HepG2 (cell line): ENCODE results near the gene SNAP47. TPM values are rescaled to one million over a fixed set of nuclear protein-coding genes. Genes with fewer than 3 reads are reported as not detected.
A peak's percentile ranks its signal among the peaks of the same experiment; 100 is the strongest.

ENCODE experiments used
- CTCF ChIP-seq: sonication (generic); formaldehyde crosslinking; IDR thresholded peaks from 2 replicates; pipeline ENCODE4 v1.5.0; 2020; ENCODE audit warnings: mild to moderate bottlenecking, missing genetic modification reagents, moderate library complexity
- FOXA1 ChIP-seq, 2 experiments: fragments of 450-650 bp in 1 of 2; sonication (generic) in 1 of 2; formaldehyde crosslinking in 1 of 2; IDR thresholded peaks; 2 replicates each; pipeline versions ENCODE4 v1.4.0 to v1.6.1; 2016 to 2020; ENCODE audit warnings: missing genetic modification reagents in 1 of 2
- MAFF ChIP-seq: IDR thresholded peaks from 2 replicates; pipeline ENCODE4 v1.6.1; 2011; ENCODE audit warnings: low read depth, low read length, improper control_type of control experiment
- MAFK ChIP-seq, 2 experiments: IDR thresholded peaks in 1 of 2; conservative IDR thresholded peaks in 1 of 2; 2 replicates each; pipeline ENCODE4 v1.6.1; 2011; ENCODE audit warnings: improper control_type of control experiment in 2 of 2, low read length in 2 of 2
- MAX ChIP-seq: IDR thresholded peaks from 2 replicates; pipeline ENCODE4 v1.6.1; 2012; ENCODE audit warnings: inconsistent platforms
- NCOA2 ChIP-seq: sonication (generic); formaldehyde crosslinking; IDR thresholded peaks from 2 replicates; pipeline ENCODE4 v1.8.0; 2022; ENCODE audit warnings: inconsistent platforms
- NKX3-1 ChIP-seq: sonication (generic); formaldehyde crosslinking; IDR thresholded peaks from 2 replicates; pipeline ENCODE4 v1.5.0; 2020; ENCODE audit warnings: missing genetic modification reagents
- REL ChIP-seq: sonication (generic); formaldehyde crosslinking; conservative IDR thresholded peaks from 2 replicates; pipeline ENCODE4 v1.8.0; 2022; ENCODE audit warnings: mild to moderate bottlenecking, missing genetic modification reagents, moderate library complexity
- THAP7 ChIP-seq: sonication (generic); formaldehyde crosslinking; IDR thresholded peaks from 2 replicates; pipeline ENCODE4 v1.8.1; 2023; ENCODE audit warnings: mild to moderate bottlenecking, missing genetic modification reagents
- ZNF260 ChIP-seq: sonication (generic); formaldehyde crosslinking; IDR thresholded peaks from 2 replicates; pipeline ENCODE4 v1.4.0; 2020; ENCODE audit warnings: missing genetic modification reagents, low read depth, mild to moderate bottlenecking, borderline replicate concordance
- ZNF503 ChIP-seq: sonication (generic); formaldehyde crosslinking; IDR thresholded peaks from 2 replicates; pipeline ENCODE4 v1.4.0; 2020; ENCODE audit warnings: missing genetic modification reagents
- ZNF549 ChIP-seq: sonication (generic); formaldehyde crosslinking; IDR thresholded peaks from 2 replicates; pipeline ENCODE4 v1.5.0; 2020; ENCODE audit warnings: missing genetic modification reagents
- ZNF577 ChIP-seq: sonication (generic); formaldehyde crosslinking; IDR thresholded peaks from 2 replicates; pipeline ENCODE4 v1.4.0; 2020; ENCODE audit warnings: mild to moderate bottlenecking, low read depth, missing genetic modification reagents, borderline replicate concordance
- ZSCAN12 ChIP-seq: sonication (generic); formaldehyde crosslinking; IDR thresholded peaks from 2 replicates; pipeline ENCODE4 v1.9.0; 2021; ENCODE audit warnings: mild to moderate bottlenecking, missing genetic modification reagents
- polyA plus RNA-seq, 8 experiments: library from polyadenylated mRNA; depleted of rRNA in 3 of 8; stranded (reverse) in 7 of 8; unstranded in 1 of 8; fragments of >200 nt; fragmentation: Illumina TruSeq in 4 of 8; extraction: Trizol in 4 of 8; gene quantifications; 2 replicates each; pipeline versions ENCODE4 v1.2.1 to v1.2.3, GENCODE V29; 2011 to 2016; ENCODE audit warnings: low read depth in 4 of 8, missing spikeins in 1 of 8, mixed read lengths in 1 of 8; ENCODE audit not compliant: insufficient read depth in 1 of 8
- total RNA-seq, 5 experiments: library from RNA; depleted of rRNA; stranded (reverse); fragments of >200 nt; fragmentation: Illumina TruSeq; extraction: Trizol; gene quantifications; 2 replicates each; pipeline ENCODE4 v1.2.3, GENCODE V29; 2016; ENCODE audit warnings: low read depth in 1 of 5
- TF ChIP-seq, protein P1 (sequence below): sonication (generic); formaldehyde crosslinking; IDR thresholded peaks from 2 replicates; pipeline ENCODE4 v1.8.0; 2022; ENCODE audit warnings: mild to moderate bottlenecking, missing genetic modification reagents, moderate library complexity
- TF ChIP-seq, protein P2 (sequence below): sonication (generic); formaldehyde crosslinking; IDR thresholded peaks from 2 replicates; pipeline ENCODE4 v1.4.0; 2020; ENCODE audit warnings: mild to moderate bottlenecking, missing genetic modification reagents
- TF ChIP-seq, protein P3 (sequence below): sonication (generic); formaldehyde crosslinking; IDR thresholded peaks from 2 replicates; pipeline ENCODE4 v1.5.1; 2020; ENCODE audit warnings: mild to moderate bottlenecking, moderate library complexity, missing genetic modification reagents

SNAP47 gene
- total and polyA plus RNA-seq, 2 of the 13 experiments (the other 11 are each of a cell fraction or from before 2014, with no cell fraction given), result 13.6 to 25.1 TPM

DNA sequence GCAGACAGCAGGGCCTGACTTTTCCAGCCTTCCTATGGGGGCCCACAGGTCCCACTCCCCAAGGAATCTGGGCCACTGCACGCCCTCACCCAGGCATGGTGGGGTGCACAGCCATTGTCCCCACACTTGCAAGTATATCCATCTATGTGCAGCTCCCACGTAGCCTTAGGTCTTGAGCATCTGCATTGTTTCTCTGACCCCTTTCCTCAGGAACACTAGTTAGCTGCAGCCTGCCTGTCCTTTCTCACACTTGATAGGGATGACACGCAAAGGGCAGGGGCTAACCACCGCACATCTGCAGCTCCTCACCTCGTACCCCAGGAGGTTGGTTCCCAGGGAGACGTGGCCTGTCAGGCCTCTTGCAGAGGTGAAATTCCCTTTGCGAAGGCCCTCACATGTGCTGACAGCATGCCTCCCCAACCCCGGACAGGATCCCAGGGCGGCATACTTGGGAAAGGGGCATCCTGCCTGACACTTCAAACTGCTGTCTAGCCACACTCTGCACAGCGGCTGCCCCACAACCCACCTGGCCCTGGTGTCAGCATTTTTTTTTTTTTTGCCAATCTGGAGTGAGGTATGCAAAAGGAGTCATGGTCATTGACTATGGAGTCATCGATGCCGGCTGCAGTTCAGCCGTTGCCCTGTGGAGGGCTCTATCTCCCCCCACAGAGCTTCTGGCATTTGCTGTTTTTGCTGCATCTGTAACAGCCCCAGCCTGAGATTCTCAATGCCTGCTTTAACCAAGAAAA is 5.2 kb upstream of the SNAP47 start (continued):
- TF ChIP-seq, protein P1, sequence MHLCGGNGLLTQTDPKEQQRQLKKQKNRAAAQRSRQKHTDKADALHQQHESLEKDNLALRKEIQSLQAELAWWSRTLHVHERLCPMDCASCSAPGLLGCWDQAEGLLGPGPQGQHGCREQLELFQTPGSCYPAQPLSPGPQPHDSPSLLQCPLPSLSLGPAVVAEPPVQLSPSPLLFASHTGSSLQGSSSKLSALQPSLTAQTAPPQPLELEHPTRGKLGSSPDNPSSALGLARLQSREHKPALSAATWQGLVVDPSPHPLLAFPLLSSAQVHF (CRISPR knock-in tag), result no peak
- TF ChIP-seq MAFF (peak; percentile 56), MAX (peak; percentile 8; the same call in 1 of the 2 replicates), FOXA1 (IDR thresholded peaks at IDR 0.05) (no peak), FOXA1 (CRISPR knock-in tag; IDR thresholded peaks at IDR 0.05) (no peak), CTCF (CRISPR knock-in tag) (peak; percentile 59), ZNF260 (CRISPR knock-in tag) (no peak), REL (CRISPR knock-in tag) (no peak), THAP7 (CRISPR knock-in tag) (0 out of 2 replicates have a peak, but pooled peaks have one; percentile 48), ZNF503 (CRISPR knock-in tag) (no peak), ZSCAN12 (CRISPR knock-in tag) (no peak), ZNF577 (CRISPR knock-in tag) (no peak), MAFK (conservative IDR thresholded peaks at IDR 0.05 in 1 of 2, IDR thresholded peaks at IDR 0.05 in 1 of 2; ENCODE audit: low read length in 2 of 2) (peak; percentile 1 to 48; a peak in 2 of 4 replicates), ZNF549 (CRISPR knock-in tag) (no peak), NCOA2 (CRISPR knock-in tag) (no peak), NKX3-1 (CRISPR knock-in tag) (no peak)
- TF ChIP-seq, protein P2, sequence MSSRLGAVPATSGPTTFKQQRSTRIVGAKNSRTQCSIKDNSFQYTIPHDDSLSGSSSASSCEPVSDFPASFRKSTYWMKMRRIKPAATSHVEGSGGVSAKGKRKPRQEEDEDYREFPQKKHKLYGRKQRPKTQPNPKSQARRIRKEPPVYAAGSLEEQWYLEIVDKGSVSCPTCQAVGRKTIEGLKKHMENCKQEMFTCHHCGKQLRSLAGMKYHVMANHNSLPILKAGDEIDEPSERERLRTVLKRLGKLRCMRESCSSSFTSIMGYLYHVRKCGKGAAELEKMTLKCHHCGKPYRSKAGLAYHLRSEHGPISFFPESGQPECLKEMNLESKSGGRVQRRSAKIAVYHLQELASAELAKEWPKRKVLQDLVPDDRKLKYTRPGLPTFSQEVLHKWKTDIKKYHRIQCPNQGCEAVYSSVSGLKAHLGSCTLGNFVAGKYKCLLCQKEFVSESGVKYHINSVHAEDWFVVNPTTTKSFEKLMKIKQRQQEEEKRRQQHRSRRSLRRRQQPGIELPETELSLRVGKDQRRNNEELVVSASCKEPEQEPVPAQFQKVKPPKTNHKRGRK (CRISPR knock-in tag), result no peak
- TF ChIP-seq, protein P3, sequence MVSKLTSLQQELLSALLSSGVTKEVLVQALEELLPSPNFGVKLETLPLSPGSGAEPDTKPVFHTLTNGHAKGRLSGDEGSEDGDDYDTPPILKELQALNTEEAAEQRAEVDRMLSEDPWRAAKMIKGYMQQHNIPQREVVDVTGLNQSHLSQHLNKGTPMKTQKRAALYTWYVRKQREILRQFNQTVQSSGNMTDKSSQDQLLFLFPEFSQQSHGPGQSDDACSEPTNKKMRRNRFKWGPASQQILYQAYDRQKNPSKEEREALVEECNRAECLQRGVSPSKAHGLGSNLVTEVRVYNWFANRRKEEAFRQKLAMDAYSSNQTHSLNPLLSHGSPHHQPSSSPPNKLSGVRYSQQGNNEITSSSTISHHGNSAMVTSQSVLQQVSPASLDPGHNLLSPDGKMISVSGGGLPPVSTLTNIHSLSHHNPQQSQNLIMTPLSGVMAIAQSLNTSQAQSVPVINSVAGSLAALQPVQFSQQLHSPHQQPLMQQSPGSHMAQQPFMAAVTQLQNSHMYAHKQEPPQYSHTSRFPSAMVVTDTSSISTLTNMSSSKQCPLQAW (CRISPR knock-in tag), result peak; percentile 13; the same call in 1 of the 2 replicates
